Parathyroid adenoma (tissue), 2 donors: Measurements from ENCODE around the gene SORT1.
A peak's percentile ranks its signal among the peaks of the same experiment; 100 is the strongest.

ENCODE experiments used
- H2AFZ ChIP-seq: fragments of 300-600 bp; sonication (generic); one replicate; pipeline ENCODE4 v1.7.0; 2017; ENCODE audit warnings: antibody characterized with exemption, mild to moderate bottlenecking
- H3K27ac ChIP-seq: fragments of 300-600 bp; sonication (generic); one replicate; pipeline ENCODE4 v1.7.0; 2017
- H3K27me3 ChIP-seq: fragments of 300-600 bp; sonication (generic); one replicate; pipeline ENCODE4 v1.7.0; 2017; ENCODE audit warnings: low read length; ENCODE audit not compliant: control insufficient read depth, insufficient read depth
- H3K36me3 ChIP-seq: fragments of 300-600 bp; sonication (generic); one replicate; pipeline ENCODE4 v1.7.0; 2017; ENCODE audit warnings: low read length; ENCODE audit not compliant: control insufficient read depth, insufficient read depth
- H3K4me1 ChIP-seq: fragments of 300-600 bp; sonication (generic); one replicate; pipeline ENCODE4 v1.7.0; 2017; ENCODE audit warnings: control low read depth
- H3K4me2 ChIP-seq: fragments of 300-600 bp; sonication (generic); one replicate; pipeline ENCODE4 v1.7.0; 2017; ENCODE audit warnings: low read length
- H3K4me3 ChIP-seq: fragments of 300-600 bp; sonication (generic); one replicate; pipeline ENCODE4 v1.7.0; 2017; ENCODE audit warnings: low read depth, low read length
- H3K79me2 ChIP-seq: fragments of 300-600 bp; sonication (generic); one replicate; pipeline ENCODE4 v1.7.0; 2017; ENCODE audit warnings: control low read depth
- H3K9ac ChIP-seq: fragments of 300-600 bp; sonication (generic); one replicate; pipeline ENCODE4 v1.7.0; 2017; ENCODE audit warnings: mild to moderate bottlenecking
- H3K9me3 ChIP-seq: fragments of 300-600 bp; sonication (generic); one replicate; pipeline ENCODE4 v1.7.0; 2017; ENCODE audit warnings: low read length; ENCODE audit not compliant: control insufficient read depth
- TF ChIP-seq, protein P1 (sequence below): fragments of 300-600 bp; sonication (generic); IDR thresholded peaks from one replicate; pipeline ENCODE4 v1.7.0; 2017; ENCODE audit warnings: antibody characterized with exemption, mild to moderate bottlenecking
- donor health status: primary hyperparathyroidism.

SORT1 gene

GRCh38 chr1:109373126-109373525 is 24.6 kb downstream of the SORT1 start:
- no peak overlapping the region for H3K9ac ChIP-seq
- H3K27ac ChIP-seq, result no peak overlapping the region
- no peaks in the 10 kb centered on the region for H3K27me3 ChIP-seq
- no peaks in the 10 kb centered on the region for H3K4me1 ChIP-seq
- no peak overlapping the region for H2AFZ ChIP-seq
- TF ChIP-seq, protein P1, sequence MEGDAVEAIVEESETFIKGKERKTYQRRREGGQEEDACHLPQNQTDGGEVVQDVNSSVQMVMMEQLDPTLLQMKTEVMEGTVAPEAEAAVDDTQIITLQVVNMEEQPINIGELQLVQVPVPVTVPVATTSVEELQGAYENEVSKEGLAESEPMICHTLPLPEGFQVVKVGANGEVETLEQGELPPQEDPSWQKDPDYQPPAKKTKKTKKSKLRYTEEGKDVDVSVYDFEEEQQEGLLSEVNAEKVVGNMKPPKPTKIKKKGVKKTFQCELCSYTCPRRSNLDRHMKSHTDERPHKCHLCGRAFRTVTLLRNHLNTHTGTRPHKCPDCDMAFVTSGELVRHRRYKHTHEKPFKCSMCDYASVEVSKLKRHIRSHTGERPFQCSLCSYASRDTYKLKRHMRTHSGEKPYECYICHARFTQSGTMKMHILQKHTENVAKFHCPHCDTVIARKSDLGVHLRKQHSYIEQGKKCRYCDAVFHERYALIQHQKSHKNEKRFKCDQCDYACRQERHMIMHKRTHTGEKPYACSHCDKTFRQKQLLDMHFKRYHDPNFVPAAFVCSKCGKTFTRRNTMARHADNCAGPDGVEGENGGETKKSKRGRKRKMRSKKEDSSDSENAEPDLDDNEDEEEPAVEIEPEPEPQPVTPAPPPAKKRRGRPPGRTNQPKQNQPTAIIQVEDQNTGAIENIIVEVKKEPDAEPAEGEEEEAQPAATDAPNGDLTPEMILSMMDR, result no peak
- H3K4me2 ChIP-seq, result no peak overlapping the region
- no peak overlapping the region for H3K4me3 ChIP-seq
- no peaks in the 10 kb centered on the region for H3K79me2 ChIP-seq
- no peaks in the 10 kb centered on the region for H3K36me3 ChIP-seq
- H3K9me3 ChIP-seq, result no peaks in the 10 kb centered on the region

- no peak overlapping the region for H2AFZ ChIP-seq
Measured at GRCh38 chr1:109372281-109372680, 25.4 kb downstream of the SORT1 start.

DNA sequence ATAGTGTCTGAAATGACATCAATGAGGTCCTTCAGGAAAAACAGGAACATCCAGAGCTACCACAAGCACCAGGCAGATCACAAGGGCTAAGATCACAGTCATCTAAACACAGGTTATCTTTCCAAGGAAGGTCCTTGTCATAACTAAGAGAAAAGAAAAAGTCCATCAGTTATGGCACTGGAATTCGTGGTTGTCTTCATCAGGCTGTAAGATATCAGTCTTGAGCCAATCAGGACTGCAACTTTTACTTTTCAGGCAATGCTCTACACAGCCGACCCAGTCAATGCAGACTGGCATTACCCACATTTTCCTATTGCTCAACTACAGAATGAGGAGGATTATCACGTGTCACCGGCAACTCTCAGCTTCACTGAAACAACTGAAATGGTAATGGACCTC is 26.4 kb downstream of the SORT1 start:
- Histone ChIP-seq H3K4me1 (no peaks in the 10 kb centered on the region), H3K79me2 (peaks cover 4% of the 10 kb centered on the region), H3K36me3 (no peaks in the 10 kb centered on the region), H3K4me2 (no peak overlapping the region), H3K27ac (peak overlapping the region; percentile 44), H2AFZ (peak overlapping the region; percentile 38), H3K9me3 (no peaks in the 10 kb centered on the region), H3K4me3 (no peak overlapping the region), H3K27me3 (no peaks in the 10 kb centered on the region), H3K9ac (no peak overlapping the region)
- TF ChIP-seq, protein P1, result no peak

More at GRCh38 chr1:109372281-109372680, 25.4 kb downstream of the SORT1 start:
- Histone ChIP-seq H3K4me1 (no peaks in the 10 kb centered on the region), H3K9me3 (no peaks in the 10 kb centered on the region), H3K4me3 (no peak overlapping the region), H3K27me3 (no peaks in the 10 kb centered on the region), H3K4me2 (no peak overlapping the region), H3K27ac (no peak overlapping the region), H3K79me2 (peaks cover under 1% of the 10 kb centered on the region), H3K36me3 (no peaks in the 10 kb centered on the region), H3K9ac (no peak overlapping the region)
- TF ChIP-seq, protein P1, result no peak

DNA sequence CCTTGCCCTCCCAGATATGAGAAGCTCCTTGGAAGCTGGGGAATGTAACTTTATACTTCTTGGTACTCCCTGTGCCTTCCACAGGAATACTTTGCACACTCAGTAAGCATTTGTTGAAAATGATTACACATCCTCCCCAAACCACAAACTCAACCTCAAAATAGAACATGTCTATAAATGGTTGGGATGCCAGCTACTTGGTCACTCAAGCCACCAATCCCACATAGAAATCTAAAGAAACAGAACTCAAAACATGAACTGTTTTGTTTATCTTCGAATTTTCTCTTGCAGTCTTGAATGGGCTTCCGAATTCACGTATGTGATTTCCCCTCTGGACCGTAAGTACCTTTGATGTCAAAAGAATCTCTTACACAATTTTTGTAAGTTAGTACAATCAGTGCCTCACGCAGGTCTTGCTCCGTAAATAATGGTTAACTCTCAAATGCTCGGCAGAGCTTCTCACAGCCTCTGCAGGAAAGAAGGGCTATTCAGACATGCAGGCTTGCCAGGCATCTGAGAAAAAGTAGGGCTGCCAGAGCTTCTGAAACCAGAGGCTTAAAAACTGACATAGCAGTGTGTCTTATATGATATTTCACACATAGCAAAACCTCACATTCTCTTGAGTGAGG is 26.9 kb downstream of the SORT1 start:
- no peaks in the 10 kb centered on the region for H3K27me3 ChIP-seq
- TF ChIP-seq, protein P1, result no peak
- H3K79me2 ChIP-seq, result peaks cover 4% of the 10 kb centered on the region
- H3K27ac ChIP-seq, result peak overlapping the region; percentile 44
- H3K9me3 ChIP-seq, result no peaks in the 10 kb centered on the region
- H3K36me3 ChIP-seq, result no peaks in the 10 kb centered on the region
- H3K4me3 ChIP-seq, result no peak overlapping the region
- H2AFZ ChIP-seq, result peak overlapping the region; percentile 38
- H3K4me2 ChIP-seq, result no peak overlapping the region
- no peaks in the 10 kb centered on the region for H3K4me1 ChIP-seq
- H3K9ac ChIP-seq, result no peak overlapping the region

DNA sequence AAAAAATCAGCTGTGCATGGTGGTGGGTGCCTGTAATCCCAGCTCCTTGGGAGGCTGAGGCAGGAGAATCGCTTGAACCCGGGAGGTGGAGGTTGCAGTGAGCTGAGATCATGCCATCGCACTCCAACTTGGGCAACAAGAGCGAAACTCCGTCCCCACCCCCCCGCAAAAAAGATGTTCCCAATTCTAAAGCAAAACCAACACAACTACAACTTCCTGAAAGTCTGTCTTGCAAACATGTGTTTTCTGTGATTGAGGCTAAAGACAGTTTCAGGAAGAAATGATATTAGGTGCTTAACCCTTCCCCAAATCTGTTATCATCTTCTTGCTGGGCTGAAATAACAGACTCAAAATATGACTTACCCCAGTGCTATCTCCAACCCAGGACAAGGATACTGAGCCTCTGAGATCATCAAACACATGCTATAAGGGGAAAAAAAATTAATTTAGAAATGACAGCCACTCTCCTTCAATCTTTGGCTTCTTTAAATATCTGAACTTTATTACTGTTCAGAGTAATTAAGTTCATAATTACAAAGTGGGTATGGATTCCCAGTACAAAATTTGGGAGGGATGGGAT is 28.5 kb downstream of the SORT1 start:
- H3K79me2 ChIP-seq, result peaks cover 4% of the 10 kb centered on the region
- H3K36me3 ChIP-seq, result no peaks in the 10 kb centered on the region
- H3K4me2 ChIP-seq, result no peak overlapping the region
- no peak overlapping the region for H3K9ac ChIP-seq
- H3K4me3 ChIP-seq, result no peak overlapping the region
- no peak overlapping the region for H3K27ac ChIP-seq
- H3K4me1 ChIP-seq, result peaks cover 6% of the 10 kb centered on the region
- TF ChIP-seq, protein P1, result no peak
- no peak overlapping the region for H2AFZ ChIP-seq
- H3K9me3 ChIP-seq, result no peaks in the 10 kb centered on the region
- H3K27me3 ChIP-seq, result no peaks in the 10 kb centered on the region
